Measurements from ENCODE around the gene ARHGAP20. TPM values are rescaled to one million over a fixed set of nuclear protein-coding genes. Genes with fewer than 3 reads are reported as not detected.

The ARHGAP20 gene
- total RNA-seq, 4 donors from 2014 or later: 5.1 to 9.4 (median 6.9) TPM

DNA sequence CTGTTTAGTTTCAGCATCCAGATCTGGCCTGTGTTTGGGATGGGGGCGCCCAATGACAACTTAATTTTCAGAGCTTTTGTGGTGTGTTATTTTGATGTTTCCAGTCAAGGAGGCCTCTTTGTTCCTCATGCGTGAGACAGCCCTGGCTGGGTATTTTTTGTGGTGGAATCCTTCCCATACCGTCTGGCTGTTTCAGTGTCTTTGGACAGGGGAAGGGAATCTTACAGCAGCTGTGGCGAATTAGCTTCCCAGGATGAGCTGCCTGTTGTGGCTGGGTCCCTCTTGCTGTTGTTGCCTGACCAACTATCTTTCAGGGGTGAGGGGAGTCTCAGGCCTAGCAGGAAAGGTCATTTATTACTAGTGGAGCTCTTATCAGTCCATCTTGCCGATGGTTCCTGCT is 138.8 kb downstream of the ARHGAP20 start:
- WGBS: 73% methylated on average over 4 of the region's 5 CpGs
- Histone ChIP-seq H3K4me1 (no peaks in the 10 kb centered on the region), H3K36me3 (peaks cover 0 to 4% (median 0%) of the 10 kb centered on the region in 4 donors), H3K27me3 (no peaks in the 10 kb centered on the region), H3K27ac (replicated peaks in 1 of 4) (no peak overlapping the region), H3K9me3 (no peaks in the 10 kb centered on the region), H3K4me3 (no peak overlapping the region)
- intact Hi-C loops (cut with DNase I): no loop called here
- no peak for TF ChIP-seq POLR2AphosphoS5 (IDR thresholded peaks at IDR 0.05)
- TF ChIP-seq EP300 (IDR thresholded peaks at IDR 0.05): no peak
- TF ChIP-seq, protein P1, sequence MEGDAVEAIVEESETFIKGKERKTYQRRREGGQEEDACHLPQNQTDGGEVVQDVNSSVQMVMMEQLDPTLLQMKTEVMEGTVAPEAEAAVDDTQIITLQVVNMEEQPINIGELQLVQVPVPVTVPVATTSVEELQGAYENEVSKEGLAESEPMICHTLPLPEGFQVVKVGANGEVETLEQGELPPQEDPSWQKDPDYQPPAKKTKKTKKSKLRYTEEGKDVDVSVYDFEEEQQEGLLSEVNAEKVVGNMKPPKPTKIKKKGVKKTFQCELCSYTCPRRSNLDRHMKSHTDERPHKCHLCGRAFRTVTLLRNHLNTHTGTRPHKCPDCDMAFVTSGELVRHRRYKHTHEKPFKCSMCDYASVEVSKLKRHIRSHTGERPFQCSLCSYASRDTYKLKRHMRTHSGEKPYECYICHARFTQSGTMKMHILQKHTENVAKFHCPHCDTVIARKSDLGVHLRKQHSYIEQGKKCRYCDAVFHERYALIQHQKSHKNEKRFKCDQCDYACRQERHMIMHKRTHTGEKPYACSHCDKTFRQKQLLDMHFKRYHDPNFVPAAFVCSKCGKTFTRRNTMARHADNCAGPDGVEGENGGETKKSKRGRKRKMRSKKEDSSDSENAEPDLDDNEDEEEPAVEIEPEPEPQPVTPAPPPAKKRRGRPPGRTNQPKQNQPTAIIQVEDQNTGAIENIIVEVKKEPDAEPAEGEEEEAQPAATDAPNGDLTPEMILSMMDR (IDR thresholded peaks at IDR 0.05): no peak
- no peak for TF ChIP-seq POLR2A (IDR thresholded peaks at IDR 0.05; ENCODE audit: low read depth)
- no peak for DNase-seq (ENCODE audit: extremely low spot score)

DNA sequence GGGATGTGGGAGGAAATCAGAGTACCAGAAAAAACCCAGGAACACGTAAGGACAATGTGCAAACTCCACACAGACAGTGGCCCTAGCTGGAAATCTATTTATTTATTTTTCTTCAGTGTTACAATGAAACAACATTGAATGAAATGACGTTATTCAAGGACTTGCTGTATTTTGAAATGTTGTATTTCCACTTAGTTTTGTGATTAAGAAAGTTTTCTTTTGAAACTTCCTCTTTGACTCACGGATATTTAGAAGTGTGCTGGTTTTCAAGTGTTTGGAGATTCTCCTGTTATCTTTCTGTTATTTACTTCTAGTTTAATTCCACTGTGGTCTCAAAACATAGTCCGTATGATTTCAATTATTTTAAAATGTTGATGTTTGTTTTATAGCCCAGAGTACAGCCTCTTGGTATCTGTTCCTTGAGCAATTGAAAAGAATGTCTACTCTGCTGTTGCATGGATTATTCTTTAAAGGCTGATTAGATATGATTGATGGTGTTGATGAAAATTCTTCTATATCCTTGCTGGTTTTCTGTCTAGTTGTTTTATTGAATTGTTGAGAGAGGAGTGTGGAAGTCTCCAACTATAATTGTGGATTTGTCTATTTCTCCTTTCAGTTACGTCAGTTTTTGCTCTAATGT is 141.0 kb downstream of the ARHGAP20 start:
- no peaks in the 10 kb centered on the region for H3K9me3 ChIP-seq
- 68% methylated on average over 5 of the region's 5 CpGs for WGBS
- H3K36me3 ChIP-seq: no peaks in the 10 kb centered on the region
- no peak overlapping the region for H3K27ac ChIP-seq (replicated peaks in 1 of 4)
- no peak overlapping the region for H3K4me3 ChIP-seq
- intact Hi-C loops (cut with DNase I): no loop called here
- no peak for DNase-seq (ENCODE audit: extremely low spot score)
- H3K27me3 ChIP-seq: no peaks in the 10 kb centered on the region
- H3K4me1 ChIP-seq: no peaks in the 10 kb centered on the region
- TF ChIP-seq, protein P1 (IDR thresholded peaks at IDR 0.05): no peak
- TF ChIP-seq EP300 (IDR thresholded peaks at IDR 0.05) (no peak), POLR2AphosphoS5 (IDR thresholded peaks at IDR 0.05) (no peak), POLR2A (IDR thresholded peaks at IDR 0.05; ENCODE audit: low read depth) (no peak)

DNA sequence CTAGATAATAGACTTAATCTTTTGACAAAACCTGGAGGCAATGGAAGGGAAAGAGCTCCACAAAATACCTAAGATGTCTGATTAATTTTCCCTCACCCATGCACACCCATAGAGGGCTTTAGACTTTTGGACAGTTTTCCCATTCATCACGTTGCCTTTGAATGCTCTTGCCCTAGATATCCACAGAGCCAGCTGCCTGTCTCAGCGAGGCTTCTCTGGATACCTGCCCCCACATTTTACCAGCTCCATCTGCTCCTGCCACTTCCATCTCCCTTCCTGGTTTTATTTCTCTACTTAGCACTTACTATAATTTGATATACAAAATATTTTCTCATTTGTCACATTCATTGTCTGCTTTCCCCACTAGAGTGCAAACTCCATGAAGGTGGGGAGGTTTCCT is 145.7 kb downstream of the ARHGAP20 start:
- TF ChIP-seq POLR2AphosphoS5 (IDR thresholded peaks at IDR 0.05) (no peak), POLR2A (IDR thresholded peaks at IDR 0.05; ENCODE audit: low read depth) (no peak), EP300 (IDR thresholded peaks at IDR 0.05) (no peak)
- TF ChIP-seq, protein P1 (IDR thresholded peaks at IDR 0.05): no peak

DNA sequence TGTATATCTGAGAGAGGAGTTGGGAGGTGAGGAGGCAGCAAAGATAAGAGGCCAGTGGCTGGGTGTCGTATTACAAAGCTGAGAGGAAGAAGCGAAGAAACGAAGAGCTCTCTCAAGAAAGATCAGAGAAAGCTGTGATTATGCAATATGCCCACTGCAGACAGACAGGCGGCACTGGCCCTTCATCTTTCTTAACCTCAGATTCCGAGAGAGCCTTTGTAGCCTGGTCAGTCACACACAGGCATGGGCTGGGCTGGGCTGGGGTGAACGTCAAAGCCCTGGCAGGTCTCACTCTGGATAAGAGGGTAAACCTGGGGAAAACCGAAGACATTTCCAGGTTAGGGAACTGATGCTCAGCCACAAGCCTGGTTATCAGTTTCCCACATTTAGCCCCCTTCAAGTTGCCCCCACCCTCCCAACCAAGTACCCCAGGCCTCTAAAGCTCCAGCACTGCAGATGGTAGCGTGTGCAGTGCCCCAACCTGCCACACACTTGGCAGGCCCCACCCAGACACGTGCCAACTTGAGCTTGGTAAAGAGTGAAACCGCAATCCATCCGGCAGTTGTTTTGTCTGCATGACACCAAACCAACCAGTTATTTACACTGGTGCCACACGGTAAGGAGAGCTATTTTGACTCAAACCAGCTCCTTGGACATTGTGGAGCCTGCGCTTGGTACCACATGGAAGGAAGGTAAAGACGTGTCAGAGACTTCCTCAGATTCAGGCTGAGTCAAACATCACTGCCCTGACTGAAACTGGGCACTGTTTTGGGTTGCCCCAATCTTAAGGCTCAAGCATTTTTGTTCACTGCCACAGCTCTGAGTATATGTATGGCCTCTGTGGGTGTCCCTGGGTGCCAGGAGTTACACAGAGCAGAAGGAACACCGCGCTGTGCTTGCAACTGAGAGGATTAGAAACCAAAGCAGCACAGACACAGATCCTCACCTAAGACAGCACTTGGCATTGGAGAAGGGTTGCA is 146.6 kb downstream of the ARHGAP20 start:
- Histone ChIP-seq H3K36me3 (no peaks in the 10 kb centered on the region), H3K9me3 (no peaks in the 10 kb centered on the region), H3K4me3 (no peak overlapping the region), H3K4me1 (no peaks in the 10 kb centered on the region), H3K27ac (replicated peaks in 1 of 4) (no peak overlapping the region), H3K27me3 (no peaks in the 10 kb centered on the region)
- 77% methylated on average over 15 of the region's 16 CpGs for WGBS
- TF ChIP-seq POLR2AphosphoS5 (IDR thresholded peaks at IDR 0.05) (no peak), POLR2A (IDR thresholded peaks at IDR 0.05; ENCODE audit: low read depth) (no peak), EP300 (IDR thresholded peaks at IDR 0.05) (no peak)
- TF ChIP-seq, protein P1 (IDR thresholded peaks at IDR 0.05): no peak
- DNase-seq (ENCODE audit: extremely low spot score): no peak
- intact Hi-C loops (cut with DNase I): no loop called here

More for the DNA sequence above, 145.7 kb downstream of the ARHGAP20 start:
- H3K9me3 ChIP-seq: no peaks in the 10 kb centered on the region
- H3K27me3 ChIP-seq: no peaks in the 10 kb centered on the region
- no peak for DNase-seq (ENCODE audit: extremely low spot score)
- no peak overlapping the region for H3K4me3 ChIP-seq
- no peaks in the 10 kb centered on the region for H3K36me3 ChIP-seq
- 54% methylated on average over 2 of the region's 2 CpGs for WGBS
- intact Hi-C loops (cut with DNase I): no loop called here
- H3K27ac ChIP-seq (replicated peaks in 1 of 4): no peak overlapping the region
- H3K4me1 ChIP-seq: no peaks in the 10 kb centered on the region

Data from esophagus muscularis mucosa (tissue), 4 donors.